GM18507 (cell line): Measurements from ENCODE around the gene NOX4.
"Not testable (repeated sequence)": the region's sequence is repeated elsewhere in the genome, so short reads cannot be mapped to it uniquely, and the experiment has no call there.

Experiments used
- DNase-seq: peaks from one replicate; pipeline ENCODE4 v3.0.0; 2011; ENCODE audit warnings: low read depth; ENCODE audit not compliant: insufficient read length; ENCODE audit errors: extremely low spot score
- FAIRE-seq: peaks from 2 replicates; lab custom pipeline; 2011; peaks lifted over from hg19 to GRCh38; lab: Jason Lieb, UNC

The NOX4 gene

GRCh38 chr11:89477175-89477574 lies 14.0 kb downstream of the NOX4 start:
- DNase-seq (no peak), FAIRE-seq (no peak)

GRCh38 chr11:89463266-89463780 lies 27.9 kb downstream of the NOX4 start:
- DNase-seq (no peak), FAIRE-seq (no peak)

- FAIRE-seq (no peak), DNase-seq (no peak)
Measured at GRCh38 chr11:89458716-89459115, 32.5 kb downstream of the NOX4 start.

- FAIRE-seq (no peak), DNase-seq (no peak)
Measured at GRCh38 chr11:89457190-89457589, 34.0 kb downstream of the NOX4 start.

- no peak for FAIRE-seq
Measured at GRCh38 chr11:89456681-89457080, 34.5 kb downstream of the NOX4 start.

GRCh38 chr11:89452780-89453179 lies 38.4 kb downstream of the NOX4 start:
- FAIRE-seq (no peak), DNase-seq (no peak)

More at GRCh38 chr11:89456681-89457080, 34.5 kb downstream of the NOX4 start:
- no peak for DNase-seq

- DNase-seq (no peak), FAIRE-seq (no peak)
Measured at GRCh38 chr11:89447845-89448244, 43.3 kb downstream of the NOX4 start.

GRCh38 chr11:89443361-89444322 lies 47.5 kb downstream of the NOX4 start:
- FAIRE-seq (no peak), DNase-seq (no peak)

- FAIRE-seq (no peak), DNase-seq (no peak)
Measured at GRCh38 chr11:89442801-89443200, 48.4 kb downstream of the NOX4 start.

- DNase-seq = no peak
- no peak for FAIRE-seq
Measured at GRCh38 chr11:89441606-89442005, 49.6 kb downstream of the NOX4 start.

- no peak for DNase-seq
- FAIRE-seq = no peak
Measured at GRCh38 chr11:89437317-89437716, 53.9 kb downstream of the NOX4 start.

GRCh38 chr11:89436071-89436470 lies 55.1 kb downstream of the NOX4 start:
- no peak for DNase-seq
- no peak for FAIRE-seq

- FAIRE-seq (no peak), DNase-seq (no peak)
Measured at GRCh38 chr11:89433278-89433677, 57.9 kb downstream of the NOX4 start.

GRCh38 chr11:89432182-89432581 lies 59.0 kb downstream of the NOX4 start:
- not testable (repeated sequence) for FAIRE-seq, DNase-seq

GRCh38 chr11:89426501-89426900 lies 64.7 kb downstream of the NOX4 start:
- not testable (repeated sequence) for FAIRE-seq, DNase-seq

- DNase-seq (no peak), FAIRE-seq (no peak)
Measured at GRCh38 chr11:89421718-89422117, 69.5 kb downstream of the NOX4 start.

- DNase-seq (no peak), FAIRE-seq (no peak)
Measured at GRCh38 chr11:89420981-89421380, 70.2 kb downstream of the NOX4 start.

- DNase-seq = no peak
- FAIRE-seq = no peak
Measured at GRCh38 chr11:89416961-89417360, 74.2 kb downstream of the NOX4 start.

GRCh38 chr11:89411112-89411511 lies 80.1 kb downstream of the NOX4 start:
- DNase-seq, FAIRE-seq: not testable (repeated sequence)

- not testable (repeated sequence) for FAIRE-seq, DNase-seq
Measured at GRCh38 chr11:89410666-89411065, 80.5 kb downstream of the NOX4 start.

- not testable (repeated sequence) for DNase-seq, FAIRE-seq
Measured at GRCh38 chr11:89408441-89408840, 82.7 kb downstream of the NOX4 start.
